OCI-LY3 (cell line): ENCODE results near the gene NOL12.

Experiments
- H2AFZ ChIP-seq: fragments of 200-600, 300-600 bp; shearing (Covaris generic); 2 replicates; pipeline ENCODE4 v1.6.0; 2014; ENCODE audit warnings: antibody characterized with exemption, low read depth, low read length
- H3K27ac ChIP-seq: fragments of 200-600, 300-600 bp; sonication (generic); 2 replicates; pipeline ENCODE4 v1.5.1; 2014; ENCODE audit warnings: mild to moderate bottlenecking, low read length, moderate library complexity, mixed read lengths
- H3K27me3 ChIP-seq: fragments of 200-600, 300-600 bp; sonication (generic); 2 replicates; pipeline ENCODE4 v1.6.1; 2014; ENCODE audit warnings: low read depth, low read length, mixed read lengths
- H3K36me3 ChIP-seq: fragments of 200-600, 300-600 bp; sonication (generic); replicated peaks from 2 replicates; pipeline ENCODE3; 2014; ENCODE audit warnings: low read depth, low read length, mixed read lengths
- H3K4me1 ChIP-seq: fragments of 300-600, 200-600 bp; sonication (generic); 2 replicates; pipeline ENCODE4 v1.6.1; 2014; ENCODE audit warnings: low read length, mixed read lengths
- H3K4me2 ChIP-seq: fragments of 200-600, 300-600 bp; sonication (generic); 2 replicates; pipeline ENCODE4 v1.6.1; 2014; ENCODE audit warnings: low read length, mixed read lengths
- H3K4me3 ChIP-seq: fragments of 300-600, 200-600 bp; sonication (generic); 2 replicates; pipeline ENCODE4 v1.5.1; 2014; ENCODE audit warnings: antibody characterized with exemption, mild to moderate bottlenecking, low read length, moderate library complexity
- H3K79me2 ChIP-seq: fragments of 300-600, 200-600 bp; shearing (Covaris generic); 2 replicates; pipeline ENCODE4 v1.6.1; 2014; ENCODE audit warnings: mild to moderate bottlenecking, low read length, mixed read lengths
- H3K9ac ChIP-seq: fragments of 300-600, 200-600 bp; shearing (Covaris generic); 2 replicates; pipeline ENCODE4 v1.6.0; 2014; ENCODE audit warnings: mild to moderate bottlenecking, low read length, moderate library complexity
- H3K9me3 ChIP-seq: fragments of 200-600, 300-600 bp; shearing (Covaris generic); 2 replicates; pipeline ENCODE4 v1.6.1; 2014; ENCODE audit warnings: low read length, mixed read lengths; ENCODE audit not compliant: insufficient read depth
- H4K20me1 ChIP-seq: fragments of 200-600, 300-600 bp; sonication (generic); 2 replicates; pipeline ENCODE4 v1.6.1; 2016; ENCODE audit warnings: low read length, mixed read lengths; ENCODE audit not compliant: insufficient read depth
- CTCF ChIP-seq: fragments of 200-600, 300-600 bp; sonication (generic); IDR thresholded peaks from 2 replicates; pipeline ENCODE4 v1.5.1; 2014; ENCODE audit warnings: antibody characterized with exemption, low read length, low read depth
- EZH2phosphoT487 ChIP-seq: fragments of 200-600 bp; shearing (Covaris generic); IDR thresholded peaks from 2 replicates; pipeline ENCODE4 v1.6.1; 2018; ENCODE audit warnings: antibody characterized with exemption, mixed run types, low read depth

Gene NOL12

GRCh38 chr22:37674951-37675929, 10.9 kb upstream of the NOL12 start, which contains the start of gene LGALS1:
LGALS1 (plus strand) TSS chr22:37675636; CDS start chr22:37675703, 67 bp downstream.
- H3K9ac ChIP-seq, result peak within 1 kb of the TSS; percentile 80
- no peaks in the 10 kb centered on the region for H4K20me1 ChIP-seq
- H3K36me3 ChIP-seq, result no peaks in the 10 kb centered on the region
- H3K9me3 ChIP-seq, result no peaks in the 10 kb centered on the region
- H3K27ac ChIP-seq, result peak within 1 kb of the TSS; percentile 78
- H3K79me2 ChIP-seq, result peaks cover 12% of the 10 kb centered on the region; the same call in 1 of the 2 replicates
- TF ChIP-seq CTCF (no peak), EZH2phosphoT487 (no peak)
- no peaks in the 10 kb centered on the region for H3K27me3 ChIP-seq
- H2AFZ ChIP-seq, result no peak within 1 kb of the TSS
- H3K4me1 ChIP-seq, result peaks cover 33% of the 10 kb centered on the region
- peak within 1 kb of the TSS; percentile 78 for H3K4me3 ChIP-seq
- H3K4me2 ChIP-seq, result peak within 1 kb of the TSS; percentile 78

- Histone ChIP-seq H3K4me3 (peak overlapping the region; percentile 78), H3K9ac (peak overlapping the region; percentile 80), H2AFZ (no peak overlapping the region), H3K4me1 (peaks cover 35% of the 10 kb centered on the region), H3K36me3 (no peaks in the 10 kb centered on the region), H3K9me3 (no peaks in the 10 kb centered on the region), H3K79me2 (peaks cover 12% of the 10 kb centered on the region; the same call in 1 of the 2 replicates), H3K27ac (peak overlapping the region; percentile 78), H4K20me1 (no peaks in the 10 kb centered on the region), H3K4me2 (peak overlapping the region; percentile 78), H3K27me3 (no peaks in the 10 kb centered on the region)
- no peak for TF ChIP-seq EZH2phosphoT487
- no peak for TF ChIP-seq CTCF
Measured at GRCh38 chr22:37675930-37676735, 10.0 kb upstream of the NOL12 start.

GRCh38 chr22:37676736-37677492, 9.2 kb upstream of the NOL12 start:
- peaks cover 12% of the 10 kb centered on the region; the same call in 1 of the 2 replicates for H3K79me2 ChIP-seq
- peak overlapping the region; percentile 78 for H3K4me2 ChIP-seq
- H4K20me1 ChIP-seq, result no peaks in the 10 kb centered on the region
- H3K4me1 ChIP-seq, result peaks cover 43% of the 10 kb centered on the region
- H3K27me3 ChIP-seq, result no peaks in the 10 kb centered on the region
- H3K27ac ChIP-seq, result peak overlapping the region; percentile 78
- no peaks in the 10 kb centered on the region for H3K9me3 ChIP-seq
- H3K36me3 ChIP-seq, result no peaks in the 10 kb centered on the region
- TF ChIP-seq CTCF (no peak), EZH2phosphoT487 (no peak)
- H2AFZ ChIP-seq, result peak overlapping the region; percentile 93
- H3K4me3 ChIP-seq, result peak overlapping the region; percentile 78
- peak overlapping the region; percentile 80 for H3K9ac ChIP-seq
